Measurements from ENCODE around the gene ZBTB4.

Gene ZBTB4

DNA sequence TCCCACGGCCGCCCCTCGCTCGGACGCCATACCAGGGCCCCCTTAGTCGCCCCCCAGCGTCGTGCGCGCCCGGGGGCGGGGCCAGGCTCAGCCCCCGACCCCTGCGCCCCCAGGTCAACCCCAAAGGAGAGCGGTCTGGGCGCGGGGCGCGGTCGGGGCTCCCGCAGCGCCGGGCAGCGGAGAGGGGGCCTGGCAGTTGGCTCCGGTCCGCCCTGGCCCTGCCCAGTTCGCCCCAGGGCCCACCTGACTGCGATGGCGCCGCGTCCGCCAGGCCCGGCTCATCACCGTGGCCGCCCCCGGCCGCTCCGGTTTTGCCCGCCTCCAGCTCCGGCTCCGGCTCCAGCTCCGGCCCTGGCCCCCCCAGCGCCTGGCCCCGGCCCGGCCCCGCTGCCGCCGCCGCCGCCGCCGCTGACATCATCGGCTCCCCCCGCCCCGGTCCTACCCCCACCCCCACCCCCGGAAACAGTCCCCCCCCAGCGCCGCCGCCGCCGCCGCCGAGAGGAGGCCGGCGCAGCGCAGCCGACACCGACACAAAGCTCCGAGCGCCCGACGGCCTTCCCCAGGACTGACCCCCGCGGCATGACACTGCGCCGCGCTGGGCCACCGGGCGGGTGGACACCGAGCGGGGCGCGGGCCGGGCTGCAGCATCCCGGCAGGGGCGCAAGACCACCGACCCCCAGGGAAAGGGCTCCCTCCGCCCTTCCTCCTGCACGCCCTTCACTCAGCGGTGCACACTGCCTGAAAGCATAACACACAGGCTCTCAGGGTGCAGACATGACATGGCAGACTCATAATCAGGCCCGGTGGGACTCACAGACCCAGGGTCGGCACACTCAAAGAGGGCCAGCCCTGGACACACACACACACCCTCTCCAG lies at the start of gene ZBTB4:
Gene ZBTB4, minus strand, starts transcription at position 419 of the 876 bp plus-strand sequence. CDS start 12,830 bp downstream, outside the sequence.
- DNase-seq (ENCODE audit: low read depth in 2 of 2) = peak in 1 of 2 donors; percentile 32

DNA sequence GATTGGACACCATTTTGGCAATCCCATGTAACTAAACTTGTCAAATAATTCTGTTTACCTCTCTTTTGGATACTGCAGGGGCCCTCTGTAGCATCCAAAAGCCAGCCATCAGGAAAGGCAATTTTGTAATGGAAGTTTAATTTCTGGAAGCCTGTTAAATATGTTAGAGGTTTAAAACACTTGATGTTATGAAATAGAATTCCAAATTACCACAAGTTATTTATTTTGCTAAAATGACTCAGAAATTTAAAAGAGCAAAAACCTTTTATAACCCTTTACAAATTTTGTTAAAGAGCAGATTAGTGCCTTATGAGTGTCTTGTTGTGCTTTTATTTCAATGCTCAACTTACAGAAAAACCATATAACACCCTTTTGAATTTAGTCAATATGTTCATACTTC lies 49.4 kb upstream of the ZBTB4 start:
- no peak for DNase-seq (ENCODE audit: low read depth in 2 of 2)

GRCh38 chr17:7523033-7523432 lies 43.6 kb upstream of the ZBTB4 start:
- DNase-seq (ENCODE audit: low read depth in 2 of 2) = peak; percentile 16 to 17

- DNase-seq (ENCODE audit: low read depth in 2 of 2) = no peak
Observed at GRCh38 chr17:7515911-7516610, 36.6 kb upstream of the ZBTB4 start.

- DNase-seq (ENCODE audit: low read depth in 2 of 2) = no peak
Observed at GRCh38 chr17:7513850-7514419, 34.5 kb upstream of the ZBTB4 start.

DNA sequence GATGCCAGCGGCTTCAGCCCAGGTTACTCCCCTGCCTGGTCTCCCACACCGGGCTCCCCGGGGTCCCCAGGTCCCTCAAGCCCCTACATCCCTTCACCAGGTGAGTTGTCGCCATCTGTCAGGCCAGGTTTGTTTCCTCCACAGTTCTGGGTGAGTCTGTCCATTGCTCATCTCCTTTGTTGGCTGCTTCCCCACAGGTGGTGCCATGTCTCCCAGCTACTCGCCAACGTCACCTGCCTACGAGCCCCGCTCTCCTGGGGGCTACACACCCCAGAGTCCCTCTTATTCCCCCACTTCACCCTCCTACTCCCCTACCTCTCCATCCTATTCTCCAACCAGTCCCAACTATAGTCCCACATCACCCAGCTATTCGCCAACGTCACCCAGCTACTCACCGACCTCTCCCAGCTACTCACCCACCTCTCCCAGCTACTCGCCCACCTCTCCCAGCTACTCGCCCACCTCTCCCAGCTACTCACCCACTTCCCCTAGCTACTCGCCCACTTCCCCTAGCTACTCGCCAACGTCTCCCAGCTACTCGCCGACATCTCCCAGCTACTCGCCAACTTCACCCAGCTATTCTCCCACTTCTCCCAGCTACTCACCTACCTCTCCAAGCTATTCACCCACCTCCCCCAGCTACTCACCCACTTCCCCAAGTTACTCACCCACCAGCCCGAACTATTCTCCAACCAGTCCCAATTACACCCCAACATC lies 33.6 kb upstream of the ZBTB4 start:
- no peak for DNase-seq (ENCODE audit: low read depth in 2 of 2)

DNA sequence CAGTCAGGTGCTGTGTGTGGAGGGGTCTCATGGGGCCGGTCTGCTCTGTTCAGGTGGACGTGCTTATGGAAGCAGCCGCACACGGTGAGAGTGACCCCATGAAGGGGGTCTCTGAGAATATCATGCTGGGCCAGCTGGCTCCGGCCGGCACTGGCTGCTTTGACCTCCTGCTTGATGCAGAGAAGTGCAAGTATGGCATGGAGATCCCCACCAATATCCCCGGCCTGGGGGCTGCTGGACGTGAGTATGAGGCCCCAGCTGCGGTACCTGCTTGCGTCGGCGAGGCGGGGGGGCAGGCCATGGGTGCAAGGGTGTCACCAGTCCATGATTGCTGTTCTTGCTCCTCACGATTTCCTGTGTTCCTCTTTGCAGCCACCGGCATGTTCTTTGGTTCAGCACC lies 32.7 kb upstream of the ZBTB4 start:
- no peak for DNase-seq (ENCODE audit: low read depth in 2 of 2)

GRCh38 chr17:7511108-7511507 lies 31.7 kb upstream of the ZBTB4 start:
- DNase-seq (ENCODE audit: low read depth in 2 of 2) = no peak

GRCh38 chr17:7509937-7510336 lies 30.5 kb upstream of the ZBTB4 start:
- DNase-seq (ENCODE audit: low read depth in 2 of 2) = no peak

DNA sequence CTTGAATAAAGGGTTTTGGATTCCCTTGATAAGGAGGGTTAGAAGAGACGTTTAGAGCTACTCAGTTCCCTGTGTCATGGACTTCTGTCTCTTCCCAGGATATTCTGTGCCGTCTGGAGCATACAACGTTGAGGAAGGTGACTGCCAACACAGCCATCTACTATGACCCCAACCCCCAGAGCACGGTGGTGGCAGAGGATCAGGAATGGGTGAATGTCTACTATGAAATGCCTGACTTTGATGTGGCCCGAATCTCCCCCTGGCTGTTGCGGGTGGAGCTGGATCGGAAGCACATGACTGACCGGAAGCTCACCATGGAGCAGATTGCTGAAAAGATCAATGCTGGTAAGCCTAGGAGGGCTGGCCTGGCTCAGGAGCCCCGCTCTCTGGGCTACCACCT lies 29.4 kb upstream of the ZBTB4 start:
- DNase-seq (ENCODE audit: low read depth in 2 of 2) = no peak

GRCh38 chr17:7508145-7508544 lies 28.7 kb upstream of the ZBTB4 start:
- no peak for DNase-seq (ENCODE audit: low read depth in 2 of 2)

- DNase-seq (ENCODE audit: low read depth in 2 of 2) = no peak
Observed at GRCh38 chr17:7503521-7503920, 24.1 kb upstream of the ZBTB4 start.

- no peak for DNase-seq (ENCODE audit: low read depth in 2 of 2)
Observed at GRCh38 chr17:7502987-7503386, 23.6 kb upstream of the ZBTB4 start.

GRCh38 chr17:7502171-7502847 lies 22.9 kb upstream of the ZBTB4 start:
- no peak for DNase-seq (ENCODE audit: low read depth in 2 of 2)

- no peak for DNase-seq (ENCODE audit: low read depth in 2 of 2)
Observed at GRCh38 chr17:7501729-7502128, 22.3 kb upstream of the ZBTB4 start.

DNA sequence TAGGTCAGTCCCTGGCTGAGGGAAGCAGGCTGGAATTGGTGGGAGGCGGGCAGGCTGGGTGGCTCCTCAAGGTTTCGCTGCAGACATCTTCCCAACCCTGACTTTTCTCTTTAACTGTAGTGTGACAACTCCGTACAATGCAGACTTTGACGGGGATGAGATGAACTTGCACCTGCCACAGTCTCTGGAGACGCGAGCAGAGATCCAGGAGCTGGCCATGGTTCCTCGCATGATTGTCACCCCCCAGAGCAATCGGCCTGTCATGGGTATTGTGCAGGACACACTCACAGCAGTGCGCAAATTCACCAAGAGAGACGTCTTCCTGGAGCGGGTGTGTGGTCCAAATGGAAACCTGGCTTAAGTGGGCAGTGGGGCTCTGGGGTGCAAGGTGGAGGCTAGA lies 19.7 kb upstream of the ZBTB4 start:
- DNase-seq (ENCODE audit: low read depth in 2 of 2) = no peak

GRCh38 chr17:7497636-7498035 lies 18.2 kb upstream of the ZBTB4 start:
- no peak for DNase-seq (ENCODE audit: low read depth in 2 of 2)

DNA sequence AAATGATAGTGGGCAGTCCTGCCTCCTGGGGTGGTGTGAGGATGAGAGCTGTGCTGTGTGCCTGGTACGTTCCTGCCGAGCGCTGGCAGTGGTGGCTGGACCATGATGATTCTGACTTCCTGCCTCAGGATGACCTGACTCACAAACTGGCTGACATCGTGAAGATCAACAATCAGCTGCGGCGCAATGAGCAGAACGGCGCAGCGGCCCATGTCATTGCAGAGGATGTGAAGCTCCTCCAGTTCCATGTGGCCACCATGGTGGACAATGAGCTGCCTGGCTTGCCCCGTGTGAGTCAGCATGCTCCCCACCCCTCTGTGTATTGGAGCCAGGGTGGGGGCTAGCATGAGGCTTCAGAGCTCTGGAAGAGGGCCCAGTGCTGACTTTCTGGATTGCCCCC lies 17.8 kb upstream of the ZBTB4 start:
- no peak for DNase-seq (ENCODE audit: low read depth in 2 of 2)

GRCh38 chr17:7496470-7497183 lies 17.2 kb upstream of the ZBTB4 start:
- no peak for DNase-seq (ENCODE audit: low read depth in 2 of 2)

DNA sequence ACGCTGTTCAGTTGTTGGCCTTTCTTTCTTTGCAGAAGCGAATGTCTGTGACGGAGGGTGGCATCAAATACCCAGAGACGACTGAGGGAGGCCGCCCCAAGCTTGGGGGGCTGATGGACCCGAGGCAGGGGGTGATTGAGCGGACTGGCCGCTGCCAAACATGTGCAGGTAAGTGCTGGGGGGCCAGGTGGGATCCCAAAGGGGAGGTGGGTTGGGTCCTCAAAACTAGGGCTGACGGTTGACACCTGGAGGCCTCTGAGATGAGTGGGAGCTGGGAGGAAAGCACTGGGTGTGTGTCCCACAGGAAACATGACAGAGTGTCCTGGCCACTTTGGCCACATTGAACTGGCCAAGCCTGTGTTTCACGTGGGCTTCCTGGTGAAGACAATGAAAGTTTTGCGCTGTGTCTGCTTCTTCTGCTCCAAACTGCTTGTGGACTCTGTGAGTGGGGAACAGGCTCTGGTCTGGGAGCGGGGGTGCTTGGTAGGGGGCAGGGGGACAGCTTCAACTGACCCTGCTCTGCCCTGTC lies 16.5 kb upstream of the ZBTB4 start:
- DNase-seq (ENCODE audit: low read depth in 2 of 2) = no peak

DNA sequence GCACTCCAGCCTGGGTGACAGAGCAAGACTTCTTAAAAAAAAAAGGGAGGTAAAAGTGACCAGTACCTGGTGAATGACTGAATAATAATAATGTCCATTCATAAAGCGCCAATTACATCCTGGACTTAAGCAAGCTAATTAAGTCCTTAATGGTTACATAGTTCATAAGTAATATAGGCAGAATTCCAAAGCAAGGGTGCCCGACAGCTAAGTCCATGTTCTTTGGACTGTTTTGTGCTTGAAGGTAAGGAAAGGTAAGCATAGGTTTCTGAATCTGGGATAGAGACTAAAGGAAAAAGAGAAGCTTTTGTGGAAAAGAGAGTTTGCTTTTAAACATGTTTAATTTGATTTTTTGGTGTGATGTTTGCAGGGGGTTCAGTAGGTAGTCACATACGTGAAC lies 14.5 kb upstream of the ZBTB4 start:
- DNase-seq (ENCODE audit: low read depth in 2 of 2) = no peak

Measured in stimulated activated CD4-positive, alpha-beta T cell treated with anti-CD3 and anti-CD28 coated beads, Interleukin-15, amount 100 ng/mL, for 48 hours (primary cell).